ENCODE data around the gene RPS21. TPM values are rescaled to one million over a fixed set of nuclear protein-coding genes. Genes with fewer than 3 reads are reported as not detected.

The RPS21 gene
- total and polyA plus RNA-seq, 2 of the 13 experiments (the other 11 are each of a cell fraction or from before 2014, with no cell fraction given), result 2,647 to 11,063 TPM

DNA sequence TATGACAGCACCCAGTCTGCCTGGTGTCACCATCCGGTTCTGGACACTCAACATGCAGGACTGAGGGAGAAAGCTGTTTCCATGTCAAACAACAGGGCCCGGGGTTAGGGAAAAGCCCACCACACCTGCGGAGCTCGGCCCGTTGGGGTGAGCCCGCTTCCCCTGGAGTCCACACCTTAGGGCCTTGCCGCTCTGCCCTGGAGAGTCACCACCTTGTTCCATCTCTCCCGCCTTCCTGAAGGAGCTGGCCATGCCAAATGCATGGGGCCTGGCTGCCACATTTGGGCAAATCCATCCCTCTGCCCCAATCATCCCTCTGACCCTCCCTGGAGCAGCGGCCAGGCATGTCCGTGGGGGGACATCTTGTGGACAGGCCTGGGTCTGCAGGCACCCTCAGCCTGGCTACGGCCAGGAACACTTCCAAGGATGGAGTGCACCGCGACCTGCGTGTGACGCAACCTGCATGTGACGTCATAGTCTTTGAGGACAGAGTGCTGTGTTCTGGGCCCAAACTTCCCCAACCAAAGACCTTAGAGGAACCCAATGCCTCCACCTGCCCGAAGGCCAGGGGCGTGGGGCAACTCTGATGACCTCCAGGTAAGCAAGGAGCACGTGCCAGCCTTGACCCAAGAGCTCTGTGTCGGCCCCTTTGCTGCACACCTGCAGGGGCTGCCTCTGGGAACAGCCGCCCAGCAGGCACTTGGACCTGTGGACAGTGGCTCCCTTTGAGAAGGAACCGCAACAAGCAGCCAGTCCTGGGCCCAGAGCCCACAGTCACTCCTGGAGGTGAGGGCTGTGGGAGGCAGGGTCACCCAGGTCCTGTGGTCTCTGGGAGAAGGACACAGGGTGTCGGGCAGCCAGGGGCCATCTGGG lies 18.4 kb downstream of the RPS21 start (continued):
- TF ChIP-seq, protein P1, sequence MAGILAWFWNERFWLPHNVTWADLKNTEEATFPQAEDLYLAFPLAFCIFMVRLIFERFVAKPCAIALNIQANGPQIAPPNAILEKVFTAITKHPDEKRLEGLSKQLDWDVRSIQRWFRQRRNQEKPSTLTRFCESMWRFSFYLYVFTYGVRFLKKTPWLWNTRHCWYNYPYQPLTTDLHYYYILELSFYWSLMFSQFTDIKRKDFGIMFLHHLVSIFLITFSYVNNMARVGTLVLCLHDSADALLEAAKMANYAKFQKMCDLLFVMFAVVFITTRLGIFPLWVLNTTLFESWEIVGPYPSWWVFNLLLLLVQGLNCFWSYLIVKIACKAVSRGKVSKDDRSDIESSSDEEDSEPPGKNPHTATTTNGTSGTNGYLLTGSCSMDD (CRISPR knock-in tag; IDR thresholded peaks at IDR 0.05), result no peak
- TF ChIP-seq SMC3 (IDR thresholded peaks at IDR 0.05; ENCODE audit: low read length) (peak; percentile 8; the same call in 1 of the 2 replicates), EP300 (IDR thresholded peaks at IDR 0.05; ENCODE audit: low read depth in 2 of 2, low read length in 2 of 2) (0 out of 4 replicates have a peak, but pooled peaks of 1 of the 2 experiments have one; percentile 57), EP300 (CRISPR knock-in tag; IDR thresholded peaks at IDR 0.05; ENCODE audit: borderline replicate concordance) (peak; percentile 60; the same call in 1 of the 2 replicates), THAP11 (CRISPR knock-in tag; IDR thresholded peaks at IDR 0.05) (peak; percentile 46; the same call in 1 of the 2 replicates), ZNF264 (CRISPR knock-in tag; IDR thresholded peaks at IDR 0.05) (no peak), PHF8 (CRISPR knock-in tag; IDR thresholded peaks at IDR 0.05) (no peak; the same call in 1 of the 2 replicates), ZNF598 (CRISPR knock-in tag; IDR thresholded peaks at IDR 0.05; ENCODE audit: borderline replicate concordance) (peak; percentile 87; the same call in 1 of the 2 replicates), ZNF484 (CRISPR knock-in tag; IDR thresholded peaks at IDR 0.05; ENCODE audit: borderline replicate concordance, low read depth) (no peak), ZNF746 (CRISPR knock-in tag; IDR thresholded peaks at IDR 0.05) (no peak), TCF7 (IDR thresholded peaks at IDR 0.05; ENCODE audit: low read depth) (no peak), GATAD2A (CRISPR knock-in tag; IDR thresholded peaks at IDR 0.05) (peak; percentile 81), KLF11 (CRISPR knock-in tag; IDR thresholded peaks at IDR 0.05) (no peak), MIER2 (CRISPR knock-in tag; IDR thresholded peaks at IDR 0.05) (peak; percentile 61; the same call in 1 of the 2 replicates), ZNF616 (CRISPR knock-in tag; IDR thresholded peaks at IDR 0.05; ENCODE audit: low read depth) (no peak; the same call in 1 of the 2 replicates)
- TF ChIP-seq, protein P2, sequence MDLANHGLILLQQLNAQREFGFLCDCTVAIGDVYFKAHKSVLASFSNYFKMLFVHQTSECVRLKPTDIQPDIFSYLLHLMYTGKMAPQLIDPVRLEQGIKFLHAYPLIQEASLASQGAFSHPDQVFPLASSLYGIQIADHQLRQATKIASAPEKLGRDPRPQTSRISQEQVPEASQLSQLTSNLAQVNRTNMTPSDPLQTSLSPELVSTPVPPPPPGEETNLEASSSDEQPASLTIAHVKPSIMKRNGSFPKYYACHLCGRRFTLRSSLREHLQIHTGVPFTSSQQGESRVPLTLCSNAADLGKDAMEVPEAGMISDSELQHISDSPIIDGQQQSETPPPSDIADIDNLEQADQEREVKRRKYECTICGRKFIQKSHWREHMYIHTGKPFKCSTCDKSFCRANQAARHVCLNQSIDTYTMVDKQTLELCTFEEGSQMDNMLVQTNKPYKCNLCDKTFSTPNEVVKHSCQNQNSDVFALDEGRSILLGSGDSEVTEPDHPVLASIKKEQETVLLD (CRISPR knock-in tag; IDR thresholded peaks at IDR 0.05; ENCODE audit: low read depth), result no peak
- TF ChIP-seq, protein P3, sequence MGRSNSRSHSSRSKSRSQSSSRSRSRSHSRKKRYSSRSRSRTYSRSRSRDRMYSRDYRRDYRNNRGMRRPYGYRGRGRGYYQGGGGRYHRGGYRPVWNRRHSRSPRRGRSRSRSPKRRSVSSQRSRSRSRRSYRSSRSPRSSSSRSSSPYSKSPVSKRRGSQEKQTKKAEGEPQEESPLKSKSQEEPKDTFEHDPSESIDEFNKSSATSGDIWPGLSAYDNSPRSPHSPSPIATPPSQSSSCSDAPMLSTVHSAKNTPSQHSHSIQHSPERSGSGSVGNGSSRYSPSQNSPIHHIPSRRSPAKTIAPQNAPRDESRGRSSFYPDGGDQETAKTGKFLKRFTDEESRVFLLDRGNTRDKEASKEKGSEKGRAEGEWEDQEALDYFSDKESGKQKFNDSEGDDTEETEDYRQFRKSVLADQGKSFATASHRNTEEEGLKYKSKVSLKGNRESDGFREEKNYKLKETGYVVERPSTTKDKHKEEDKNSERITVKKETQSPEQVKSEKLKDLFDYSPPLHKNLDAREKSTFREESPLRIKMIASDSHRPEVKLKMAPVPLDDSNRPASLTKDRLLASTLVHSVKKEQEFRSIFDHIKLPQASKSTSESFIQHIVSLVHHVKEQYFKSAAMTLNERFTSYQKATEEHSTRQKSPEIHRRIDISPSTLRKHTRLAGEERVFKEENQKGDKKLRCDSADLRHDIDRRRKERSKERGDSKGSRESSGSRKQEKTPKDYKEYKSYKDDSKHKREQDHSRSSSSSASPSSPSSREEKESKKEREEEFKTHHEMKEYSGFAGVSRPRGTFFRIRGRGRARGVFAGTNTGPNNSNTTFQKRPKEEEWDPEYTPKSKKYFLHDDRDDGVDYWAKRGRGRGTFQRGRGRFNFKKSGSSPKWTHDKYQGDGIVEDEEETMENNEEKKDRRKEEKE (IDR thresholded peaks at IDR 0.05), result no peak
- TF ChIP-seq, protein P4, sequence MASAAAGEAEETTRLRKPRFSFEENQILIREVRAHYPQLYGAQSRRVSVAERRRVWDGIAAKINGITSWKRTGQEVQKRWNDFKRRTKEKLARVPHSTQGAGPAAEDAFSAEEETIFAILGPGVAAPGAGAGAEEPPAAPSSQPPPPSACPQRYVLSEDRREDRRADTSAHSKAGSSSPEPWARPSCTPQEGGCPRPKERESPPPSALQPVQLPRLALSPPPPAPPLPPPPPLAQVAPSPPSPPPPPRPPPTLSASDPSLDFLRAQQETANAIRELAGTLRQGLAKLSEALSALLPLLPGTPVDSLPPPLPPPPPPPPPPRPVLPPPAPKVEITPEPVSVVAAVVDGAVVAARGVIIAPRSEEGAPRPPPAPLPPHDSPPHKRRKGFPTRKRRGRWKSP (CRISPR knock-in tag; IDR thresholded peaks at IDR 0.05), result no peak
- TF ChIP-seq, protein P5, sequence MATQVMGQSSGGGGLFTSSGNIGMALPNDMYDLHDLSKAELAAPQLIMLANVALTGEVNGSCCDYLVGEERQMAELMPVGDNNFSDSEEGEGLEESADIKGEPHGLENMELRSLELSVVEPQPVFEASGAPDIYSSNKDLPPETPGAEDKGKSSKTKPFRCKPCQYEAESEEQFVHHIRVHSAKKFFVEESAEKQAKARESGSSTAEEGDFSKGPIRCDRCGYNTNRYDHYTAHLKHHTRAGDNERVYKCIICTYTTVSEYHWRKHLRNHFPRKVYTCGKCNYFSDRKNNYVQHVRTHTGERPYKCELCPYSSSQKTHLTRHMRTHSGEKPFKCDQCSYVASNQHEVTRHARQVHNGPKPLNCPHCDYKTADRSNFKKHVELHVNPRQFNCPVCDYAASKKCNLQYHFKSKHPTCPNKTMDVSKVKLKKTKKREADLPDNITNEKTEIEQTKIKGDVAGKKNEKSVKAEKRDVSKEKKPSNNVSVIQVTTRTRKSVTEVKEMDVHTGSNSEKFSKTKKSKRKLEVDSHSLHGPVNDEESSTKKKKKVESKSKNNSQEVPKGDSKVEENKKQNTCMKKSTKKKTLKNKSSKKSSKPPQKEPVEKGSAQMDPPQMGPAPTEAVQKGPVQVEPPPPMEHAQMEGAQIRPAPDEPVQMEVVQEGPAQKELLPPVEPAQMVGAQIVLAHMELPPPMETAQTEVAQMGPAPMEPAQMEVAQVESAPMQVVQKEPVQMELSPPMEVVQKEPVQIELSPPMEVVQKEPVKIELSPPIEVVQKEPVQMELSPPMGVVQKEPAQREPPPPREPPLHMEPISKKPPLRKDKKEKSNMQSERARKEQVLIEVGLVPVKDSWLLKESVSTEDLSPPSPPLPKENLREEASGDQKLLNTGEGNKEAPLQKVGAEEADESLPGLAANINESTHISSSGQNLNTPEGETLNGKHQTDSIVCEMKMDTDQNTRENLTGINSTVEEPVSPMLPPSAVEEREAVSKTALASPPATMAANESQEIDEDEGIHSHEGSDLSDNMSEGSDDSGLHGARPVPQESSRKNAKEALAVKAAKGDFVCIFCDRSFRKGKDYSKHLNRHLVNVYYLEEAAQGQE (IDR thresholded peaks at IDR 0.05; ENCODE audit: borderline replicate concordance in 1 of 2, low read depth in 1 of 2, low read length in 2 of 2), result no peak

Data from HepG2 (cell line).